HL-60 (cell line): ENCODE data around the gene ABCA1.

ENCODE experiments used
- DNase-seq, 2 experiments: peaks; one replicate each; pipeline ENCODE4 v3.0.0-alpha.2; 2010 to 2020; ENCODE audit warnings: low read depth in 1 of 2, low spot score in 1 of 2
- H3K27ac ChIP-seq: fragments of 250-450 bp; sonication (Bioruptor Pico); replicated peaks from 2 replicates; pipeline ENCODE4 v1.5.1; 2020; ENCODE audit warnings: mild to moderate bottlenecking, moderate library complexity
- H3K27me3 ChIP-seq: fragments of 250-450 bp; sonication (Bioruptor Pico); 2 replicates; pipeline ENCODE4 v1.5.1; 2021; ENCODE audit warnings: mild to moderate bottlenecking, moderate library complexity; ENCODE audit not compliant: insufficient read depth, poor library complexity, severe bottlenecking
- H3K4me3 ChIP-seq: replicated peaks from 2 replicates; pipeline ENCODE4 v1.5.1; 2011; ENCODE audit warnings: mild to moderate bottlenecking, control low read depth, low read length; ENCODE audit not compliant: insufficient read depth
- GABPA ChIP-seq: IDR thresholded peaks from 2 replicates; pipeline ENCODE4 v1.6.1; 2012; ENCODE audit warnings: low read depth
- POLR2AphosphoS5 ChIP-seq: IDR thresholded peaks from 2 replicates; pipeline ENCODE4 v1.6.1; 2012; ENCODE audit warnings: low read depth
- SPI1 ChIP-seq: IDR thresholded peaks from 2 replicates; pipeline ENCODE4 v1.6.1; 2012; ENCODE audit warnings: low read depth, mild to moderate bottlenecking, borderline replicate concordance
- TF ChIP-seq, protein P1 (sequence below): IDR thresholded peaks from 2 replicates; pipeline ENCODE4 v1.6.1; 2012; ENCODE audit warnings: low read depth; ENCODE audit not compliant: insufficient replicate concordance
- TF ChIP-seq, protein P2 (sequence below): IDR thresholded peaks from one replicate; pipeline ENCODE4 v1.5.1; 2011; ENCODE audit warnings: low read length, control low read depth, inconsistent platforms; ENCODE audit not compliant: insufficient read depth

ABCA1 gene

DNA sequence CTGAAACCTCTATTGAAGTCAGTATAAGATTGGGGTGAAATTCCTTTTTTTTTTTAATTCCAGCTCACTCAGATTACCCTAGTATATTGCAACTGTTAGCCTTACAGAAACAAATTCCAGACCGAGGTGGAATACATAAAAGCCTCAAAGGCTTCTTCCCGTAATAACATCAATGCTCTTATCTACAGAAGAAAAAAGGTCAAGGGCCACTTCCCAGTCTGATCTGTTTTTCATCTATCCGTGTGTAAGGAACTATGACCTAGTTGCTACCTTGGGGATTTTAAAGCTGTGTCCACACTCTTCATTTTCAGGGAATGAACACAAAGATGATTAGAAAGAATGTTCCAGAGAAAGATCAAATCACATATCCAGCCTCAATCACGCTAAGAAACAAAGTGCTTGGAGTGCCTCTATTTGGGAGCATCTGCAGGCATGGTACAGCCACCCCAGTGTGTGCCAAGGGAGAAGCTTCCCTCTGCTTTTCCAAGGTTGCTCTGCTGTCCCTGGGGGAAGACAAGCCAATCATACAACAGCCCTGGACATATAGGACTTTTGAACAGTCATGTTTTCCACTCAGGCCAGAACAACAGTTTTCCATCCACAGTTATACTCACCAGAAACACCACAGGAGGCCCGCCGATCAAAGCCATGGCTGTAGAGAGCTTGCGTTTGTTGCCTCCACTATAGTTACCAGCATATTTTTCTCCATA is 140.5 kb downstream of the ABCA1 start:
- Histone ChIP-seq H3K27me3 (no peaks in the 10 kb centered on the region), H3K4me3 (no peak overlapping the region), H3K27ac (no peak overlapping the region)
- TF ChIP-seq SPI1: no peak
- TF ChIP-seq, protein P1, sequence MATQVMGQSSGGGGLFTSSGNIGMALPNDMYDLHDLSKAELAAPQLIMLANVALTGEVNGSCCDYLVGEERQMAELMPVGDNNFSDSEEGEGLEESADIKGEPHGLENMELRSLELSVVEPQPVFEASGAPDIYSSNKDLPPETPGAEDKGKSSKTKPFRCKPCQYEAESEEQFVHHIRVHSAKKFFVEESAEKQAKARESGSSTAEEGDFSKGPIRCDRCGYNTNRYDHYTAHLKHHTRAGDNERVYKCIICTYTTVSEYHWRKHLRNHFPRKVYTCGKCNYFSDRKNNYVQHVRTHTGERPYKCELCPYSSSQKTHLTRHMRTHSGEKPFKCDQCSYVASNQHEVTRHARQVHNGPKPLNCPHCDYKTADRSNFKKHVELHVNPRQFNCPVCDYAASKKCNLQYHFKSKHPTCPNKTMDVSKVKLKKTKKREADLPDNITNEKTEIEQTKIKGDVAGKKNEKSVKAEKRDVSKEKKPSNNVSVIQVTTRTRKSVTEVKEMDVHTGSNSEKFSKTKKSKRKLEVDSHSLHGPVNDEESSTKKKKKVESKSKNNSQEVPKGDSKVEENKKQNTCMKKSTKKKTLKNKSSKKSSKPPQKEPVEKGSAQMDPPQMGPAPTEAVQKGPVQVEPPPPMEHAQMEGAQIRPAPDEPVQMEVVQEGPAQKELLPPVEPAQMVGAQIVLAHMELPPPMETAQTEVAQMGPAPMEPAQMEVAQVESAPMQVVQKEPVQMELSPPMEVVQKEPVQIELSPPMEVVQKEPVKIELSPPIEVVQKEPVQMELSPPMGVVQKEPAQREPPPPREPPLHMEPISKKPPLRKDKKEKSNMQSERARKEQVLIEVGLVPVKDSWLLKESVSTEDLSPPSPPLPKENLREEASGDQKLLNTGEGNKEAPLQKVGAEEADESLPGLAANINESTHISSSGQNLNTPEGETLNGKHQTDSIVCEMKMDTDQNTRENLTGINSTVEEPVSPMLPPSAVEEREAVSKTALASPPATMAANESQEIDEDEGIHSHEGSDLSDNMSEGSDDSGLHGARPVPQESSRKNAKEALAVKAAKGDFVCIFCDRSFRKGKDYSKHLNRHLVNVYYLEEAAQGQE: no peak
- no peak for TF ChIP-seq GABPA
- no peak for DNase-seq

DNA sequence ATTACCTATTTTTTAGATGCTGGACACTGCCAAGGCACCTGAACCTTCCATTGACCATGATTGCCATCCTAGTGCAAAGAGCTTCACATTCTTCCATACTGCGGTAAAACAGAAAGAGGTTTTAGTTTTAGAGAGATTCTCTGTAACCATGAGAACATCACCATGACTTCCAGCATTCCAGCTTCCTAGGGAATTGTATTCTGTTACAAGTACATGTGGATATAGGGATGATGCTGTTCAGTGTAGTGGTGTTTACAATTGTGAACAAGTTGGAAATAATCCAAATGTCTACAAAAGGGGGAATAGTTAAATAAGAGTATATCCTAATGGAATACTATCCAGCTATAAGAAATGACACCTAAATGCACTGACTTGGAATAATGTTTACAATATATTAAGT is 141.7 kb downstream of the ABCA1 start:
- TF ChIP-seq POLR2AphosphoS5 (no peak), GABPA (no peak), SPI1 (no peak)
- TF ChIP-seq, protein P2, sequence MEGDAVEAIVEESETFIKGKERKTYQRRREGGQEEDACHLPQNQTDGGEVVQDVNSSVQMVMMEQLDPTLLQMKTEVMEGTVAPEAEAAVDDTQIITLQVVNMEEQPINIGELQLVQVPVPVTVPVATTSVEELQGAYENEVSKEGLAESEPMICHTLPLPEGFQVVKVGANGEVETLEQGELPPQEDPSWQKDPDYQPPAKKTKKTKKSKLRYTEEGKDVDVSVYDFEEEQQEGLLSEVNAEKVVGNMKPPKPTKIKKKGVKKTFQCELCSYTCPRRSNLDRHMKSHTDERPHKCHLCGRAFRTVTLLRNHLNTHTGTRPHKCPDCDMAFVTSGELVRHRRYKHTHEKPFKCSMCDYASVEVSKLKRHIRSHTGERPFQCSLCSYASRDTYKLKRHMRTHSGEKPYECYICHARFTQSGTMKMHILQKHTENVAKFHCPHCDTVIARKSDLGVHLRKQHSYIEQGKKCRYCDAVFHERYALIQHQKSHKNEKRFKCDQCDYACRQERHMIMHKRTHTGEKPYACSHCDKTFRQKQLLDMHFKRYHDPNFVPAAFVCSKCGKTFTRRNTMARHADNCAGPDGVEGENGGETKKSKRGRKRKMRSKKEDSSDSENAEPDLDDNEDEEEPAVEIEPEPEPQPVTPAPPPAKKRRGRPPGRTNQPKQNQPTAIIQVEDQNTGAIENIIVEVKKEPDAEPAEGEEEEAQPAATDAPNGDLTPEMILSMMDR: no peak
- TF ChIP-seq, protein P1: no peak
- Histone ChIP-seq H3K4me3 (no peak overlapping the region), H3K27ac (no peak overlapping the region), H3K27me3 (no peaks in the 10 kb centered on the region)
- DNase-seq: no peak

DNA sequence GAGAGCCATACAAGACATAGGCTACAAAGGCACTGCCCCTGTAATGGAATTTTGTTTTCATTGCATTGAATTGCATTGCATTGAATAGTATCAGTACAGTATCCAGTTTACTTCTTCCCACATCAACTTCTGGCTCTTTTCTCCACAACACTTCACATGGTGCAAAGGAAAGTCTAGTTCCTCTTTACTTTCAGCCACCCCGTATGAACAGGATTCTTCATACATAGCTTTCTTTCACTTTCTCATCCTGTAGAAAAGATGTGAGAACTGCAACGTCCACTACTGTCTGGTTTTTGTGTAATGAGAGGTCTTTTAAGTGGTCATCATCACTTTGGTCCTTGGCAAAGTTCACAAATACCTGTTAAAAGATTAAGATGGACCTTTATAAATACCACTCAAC is 143.9 kb downstream of the ABCA1 start:
- no peak overlapping the region for H3K4me3 ChIP-seq
- H3K27me3 ChIP-seq: no peaks in the 10 kb centered on the region
- TF ChIP-seq GABPA (no peak), POLR2AphosphoS5 (no peak), SPI1 (no peak; the same call in 1 of the 2 replicates)
- TF ChIP-seq, protein P1: no peak
- TF ChIP-seq, protein P2: no peak
- DNase-seq: peak in 1 of 2 experiments; percentile 16
- H3K27ac ChIP-seq: no peak overlapping the region
